Fibroblast of lung (primary cell): Measurements from ENCODE around the gene PURA.

Experiments used
- CTCF ChIP-seq, 2 donors: IDR thresholded peaks in 1 of 2; conservative IDR thresholded peaks in 1 of 2; 1 replicate in 1 of 2; 2 replicates in 1 of 2; pipeline ENCODE4 v1.5.1; 2011 to 2012; ENCODE audit warnings: low read length in 2 of 2, control low read depth in 1 of 2, inconsistent platforms in 1 of 2, low read depth in 1 of 2, mild to moderate bottlenecking in 1 of 2
- EZH2 ChIP-seq: IDR thresholded peaks from 2 replicates; pipeline ENCODE4 v1.5.1; 2012; ENCODE audit warnings: low read length, control low read depth, mild to moderate bottlenecking; ENCODE audit errors: missing control alignments

GRCh38 chr5:140101179-140101578, 12.7 kb upstream of the PURA start:
- no peak for TF ChIP-seq EZH2
- TF ChIP-seq CTCF (conservative IDR thresholded peaks at IDR 0.05 in 1 of 2, IDR thresholded peaks at IDR 0.05 in 1 of 2; ENCODE audit: low read depth in 1 of 2, low read length in 2 of 2): no peak
